Astrocyte (in vitro differentiated cells and primary cell): ENCODE measurements around the gene MEIS3. TPM values are rescaled to one million over a fixed set of nuclear protein-coding genes. Genes with fewer than 3 reads are reported as not detected.

Experiments used
- DNase-seq: peaks from one replicate; pipeline ENCODE4 v3.0.0-alpha.2; 2010; ENCODE audit warnings: low read depth
- FAIRE-seq: peaks from 2 replicates; lab custom pipeline; 2011; peaks lifted over from hg19 to GRCh38; lab: Jason Lieb, UNC
- H2AFZ ChIP-seq: 2 replicates; pipeline ENCODE4 v1.6.0; 2012; ENCODE audit warnings: low read depth, low read length, inconsistent platforms
- H3K27ac ChIP-seq: 2 replicates; pipeline ENCODE4 v1.5.1; 2011; ENCODE audit warnings: low read depth, low read length, inconsistent platforms
- H3K27me3 ChIP-seq: 2 replicates; pipeline ENCODE4 v1.6.0; 2011; ENCODE audit warnings: low read length, inconsistent platforms; ENCODE audit not compliant: insufficient read depth
- H3K36me3 ChIP-seq: 2 replicates; pipeline ENCODE4 v1.5.1; 2011; ENCODE audit warnings: low read length, inconsistent platforms; ENCODE audit not compliant: insufficient read depth
- H3K4me1 ChIP-seq: 2 replicates; pipeline ENCODE4 v1.5.1; 2011; ENCODE audit warnings: low read length, inconsistent platforms; ENCODE audit not compliant: insufficient read depth
- H3K4me2 ChIP-seq: 2 replicates; pipeline ENCODE4 v1.6.0; 2012; ENCODE audit warnings: low read length, inconsistent platforms
- H3K4me3 ChIP-seq: 2 replicates; pipeline ENCODE4 v1.5.1; 2011; ENCODE audit warnings: low read depth, mild to moderate bottlenecking, low read length, inconsistent platforms; ENCODE audit not compliant: insufficient read depth
- H3K79me2 ChIP-seq: 2 replicates; pipeline ENCODE4 v1.6.0; 2012; ENCODE audit warnings: mild to moderate bottlenecking, low read length, inconsistent platforms; ENCODE audit not compliant: insufficient read depth
- H3K9ac ChIP-seq: 2 replicates; pipeline ENCODE4 v1.6.0; 2012; ENCODE audit warnings: mild to moderate bottlenecking, low read length, inconsistent platforms
- H3K9me3 ChIP-seq: 2 replicates; pipeline ENCODE4 v1.5.1; 2012; ENCODE audit warnings: low read depth, mild to moderate bottlenecking, low read length, inconsistent platforms; ENCODE audit not compliant: insufficient read depth
- H4K20me1 ChIP-seq: 2 replicates; pipeline ENCODE4 v1.6.0; 2012; ENCODE audit warnings: low read length, inconsistent platforms; ENCODE audit not compliant: insufficient read depth
- H3K27ac Mint-ChIP-seq: one replicate; pipeline ENCODE4 v1.8.0; 2021; ENCODE audit warnings: mild to moderate bottlenecking, mixed read lengths; ENCODE audit not compliant: unreplicated experiment
- H3K27me3 Mint-ChIP-seq: one replicate; pipeline ENCODE4 v1.8.0; 2021; ENCODE audit warnings: low read depth, mixed read lengths; ENCODE audit not compliant: unreplicated experiment
- H3K36me3 Mint-ChIP-seq: one replicate; pipeline ENCODE4 v1.8.0; 2021; ENCODE audit warnings: low read depth, mixed read lengths; ENCODE audit not compliant: unreplicated experiment
- H3K4me1 Mint-ChIP-seq: one replicate; pipeline ENCODE4 v1.8.0; 2021; ENCODE audit warnings: low read depth, mixed read lengths; ENCODE audit not compliant: unreplicated experiment
- H3K4me3 Mint-ChIP-seq: one replicate; pipeline ENCODE4 v1.8.0; 2021; ENCODE audit warnings: mild to moderate bottlenecking, moderate library complexity, mixed read lengths; ENCODE audit not compliant: unreplicated experiment
- H3K9me3 Mint-ChIP-seq: one replicate; pipeline ENCODE4 v1.8.0; 2021; ENCODE audit warnings: mild to moderate bottlenecking, mixed read lengths; ENCODE audit not compliant: unreplicated experiment
- CTCF ChIP-seq: IDR thresholded peaks from 2 replicates; pipeline ENCODE4 v1.5.1; 2011; ENCODE audit warnings: low read depth, mild to moderate bottlenecking, inconsistent platforms, low read length, moderate library complexity; ENCODE audit not compliant: insufficient read depth
- EZH2 ChIP-seq: IDR thresholded peaks from 2 replicates; pipeline ENCODE4 v1.6.1; 2012; ENCODE audit warnings: mild to moderate bottlenecking, low read length, inconsistent platforms; ENCODE audit not compliant: insufficient read depth
- total RNA-seq: library from RNA; stranded (reverse); gene quantifications from 2 replicates; pipeline ENCODE4 v1.2.1, GENCODE V29; 2021

Gene MEIS3
- total RNA-seq, 1 donor from 2014 or later: 71.1 TPM

DNA sequence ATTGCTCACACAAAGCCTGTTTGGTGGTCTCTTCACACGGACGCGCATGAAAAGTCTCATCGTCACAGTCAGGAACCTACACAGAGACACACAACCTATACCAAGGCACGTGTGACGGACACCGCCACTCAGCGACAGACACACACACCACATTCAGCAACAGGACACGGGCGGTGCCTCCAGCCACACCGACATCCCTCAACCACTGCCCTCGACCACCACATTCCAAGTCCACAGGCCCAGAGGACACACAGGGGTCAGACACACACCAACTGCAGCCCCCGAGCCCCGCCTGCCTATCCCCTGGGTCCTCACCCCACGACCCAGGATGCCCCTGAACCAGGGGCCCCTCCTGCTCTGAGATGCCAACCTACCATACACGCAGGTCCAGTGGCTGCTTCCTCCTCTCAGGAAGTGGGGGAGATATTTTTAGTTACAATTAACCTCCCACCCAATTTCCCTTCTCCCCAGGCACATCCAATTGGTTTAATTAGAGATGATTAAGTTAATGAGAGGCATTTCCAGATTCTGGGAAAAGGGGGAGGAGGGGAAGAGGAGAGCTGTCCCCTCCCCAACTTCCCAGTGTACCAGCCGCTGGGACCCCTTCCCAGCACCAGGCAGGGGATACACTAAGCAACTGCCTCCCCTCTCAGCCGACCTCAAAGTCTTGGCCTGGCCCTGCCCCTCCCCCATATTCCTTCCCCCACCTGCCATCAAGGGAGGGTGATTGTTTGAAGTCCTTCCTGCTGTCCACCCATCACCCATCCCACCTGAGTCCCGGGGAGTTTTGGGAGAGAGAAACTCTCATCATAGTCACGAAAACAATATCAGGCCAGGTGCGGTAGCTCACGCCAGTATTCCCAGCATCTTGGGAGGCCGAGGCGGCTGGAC lies 20.4 kb downstream of the MEIS3 start:
- H3K36me3 Mint-ChIP-seq: peaks cover 13% of the 10 kb centered on the region
- Histone ChIP-seq H4K20me1 (no peaks in the 10 kb centered on the region), H3K79me2 (no peaks in the 10 kb centered on the region), H3K4me1 (no peaks in the 10 kb centered on the region), H3K36me3 (no peaks in the 10 kb centered on the region), H3K9ac (no peak overlapping the region), H3K27ac (no peak overlapping the region), H2AFZ (no peak overlapping the region), H3K9me3 (no peaks in the 10 kb centered on the region), H3K4me3 (no peak overlapping the region), H3K4me2 (no peak overlapping the region), H3K27me3 (no peaks in the 10 kb centered on the region)
- peaks cover 22% of the 10 kb centered on the region for H3K27me3 Mint-ChIP-seq
- peaks cover 3% of the 10 kb centered on the region for H3K9me3 Mint-ChIP-seq
- peaks cover 6% of the 10 kb centered on the region for H3K4me1 Mint-ChIP-seq
- TF ChIP-seq CTCF (no peak), EZH2 (no peak)
- no peak for FAIRE-seq
- no peak for DNase-seq
- peak overlapping the region; percentile 2 for H3K4me3 Mint-ChIP-seq
- peak overlapping the region; percentile 41 for H3K27ac Mint-ChIP-seq

DNA sequence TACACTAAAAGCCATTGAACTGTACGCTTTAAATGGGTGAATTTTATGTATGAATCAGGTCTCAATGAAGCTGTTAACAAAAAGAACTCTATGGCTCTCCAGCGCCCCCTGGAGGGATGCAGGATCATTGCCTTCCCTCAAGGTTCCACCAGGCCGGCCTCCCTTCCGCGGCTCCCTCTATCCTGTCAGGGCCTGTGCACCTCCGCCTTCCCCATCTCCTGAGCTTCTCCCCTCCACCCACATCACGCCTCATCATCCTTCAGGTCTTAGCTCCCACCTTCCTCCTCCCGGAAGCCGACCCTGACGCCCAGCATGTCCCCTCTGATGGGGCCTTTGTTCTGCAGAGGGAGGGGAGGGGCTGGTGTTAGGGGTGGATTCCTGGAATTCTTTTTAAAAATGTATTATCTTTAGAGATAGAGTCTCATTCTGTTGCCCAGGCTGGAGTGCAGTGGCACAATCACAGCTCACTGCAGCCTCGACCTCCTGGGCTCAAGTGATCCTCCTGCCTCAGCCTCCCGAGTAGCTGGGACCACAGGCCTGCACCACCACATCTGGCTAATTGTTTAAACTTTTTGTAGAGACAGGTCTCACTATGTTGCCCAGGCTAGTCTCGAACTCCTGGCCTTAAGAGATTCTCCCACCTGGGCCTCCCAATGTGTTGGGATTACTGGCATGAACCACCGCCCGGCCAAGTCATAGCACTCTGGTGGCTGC lies 27.7 kb downstream of the MEIS3 start:
- Histone ChIP-seq H3K4me3 (no peak overlapping the region), H3K27me3 (no peaks in the 10 kb centered on the region), H3K9me3 (no peaks in the 10 kb centered on the region), H4K20me1 (peaks cover 3% of the 10 kb centered on the region), H3K4me1 (no peaks in the 10 kb centered on the region), H3K36me3 (no peaks in the 10 kb centered on the region), H3K4me2 (no peak overlapping the region), H3K79me2 (no peaks in the 10 kb centered on the region), H2AFZ (peak overlapping the region; percentile 41), H3K27ac (no peak overlapping the region), H3K9ac (no peak overlapping the region)
- Mint-ChIP-seq H3K27ac (peak overlapping the region; percentile 80), H3K4me3 (no peak overlapping the region), H3K36me3 (peaks cover 7% of the 10 kb centered on the region), H3K27me3 (peaks cover 31% of the 10 kb centered on the region), H3K9me3 (peaks cover 3% of the 10 kb centered on the region), H3K4me1 (no peaks in the 10 kb centered on the region)
- peak; percentile 85 for TF ChIP-seq CTCF
- TF ChIP-seq EZH2: no peak
- FAIRE-seq: no peak
- peak; percentile 28 for DNase-seq
